ENCODE data around the gene M1AP.

M1AP gene

DNA sequence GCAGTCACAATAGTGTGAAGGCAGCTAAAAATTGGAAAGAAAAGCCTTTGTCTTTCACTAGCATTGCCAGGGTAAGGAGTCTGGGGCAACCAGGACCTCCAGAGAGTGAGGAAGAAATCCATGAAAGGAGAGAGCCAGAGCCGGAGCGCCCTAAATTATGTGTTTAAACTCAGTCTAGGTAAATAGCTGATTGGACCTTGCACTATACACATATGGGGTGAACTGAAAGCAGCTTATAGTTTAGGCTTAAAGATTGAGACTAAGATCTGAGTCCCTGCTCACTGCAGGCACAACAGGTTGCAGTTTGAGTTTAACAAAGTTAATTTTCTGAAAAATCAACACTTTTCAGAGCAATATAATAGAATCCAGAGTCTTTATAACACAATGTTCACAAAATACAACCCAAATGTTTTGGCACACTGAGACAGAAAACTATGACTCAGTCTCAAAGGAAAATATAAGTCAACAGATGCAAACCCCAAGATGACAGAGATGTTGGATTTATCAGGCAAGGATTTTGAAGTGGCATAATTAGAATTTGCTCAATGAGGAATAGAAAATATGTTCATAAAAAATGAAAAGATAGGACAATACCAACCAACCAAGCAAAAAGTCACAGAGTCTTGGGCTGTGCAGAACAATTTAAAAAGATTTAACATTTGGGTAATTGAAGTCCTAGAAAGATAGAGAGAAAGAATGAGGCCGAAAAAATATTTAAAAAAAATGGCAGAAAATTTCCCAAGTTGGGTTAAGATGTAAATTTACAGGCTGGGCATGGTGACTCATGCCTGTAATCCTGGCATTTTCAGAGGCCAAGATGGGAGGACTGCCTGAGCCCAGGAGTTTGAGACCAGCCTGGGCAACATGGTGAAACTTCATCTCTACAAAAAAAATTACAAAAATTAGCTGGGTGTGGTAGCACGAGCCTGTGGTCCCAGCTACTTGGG, 54.0 kb downstream of the M1AP start:
- no peak for DNase-seq (ENCODE audit: low read depth)

DNA sequence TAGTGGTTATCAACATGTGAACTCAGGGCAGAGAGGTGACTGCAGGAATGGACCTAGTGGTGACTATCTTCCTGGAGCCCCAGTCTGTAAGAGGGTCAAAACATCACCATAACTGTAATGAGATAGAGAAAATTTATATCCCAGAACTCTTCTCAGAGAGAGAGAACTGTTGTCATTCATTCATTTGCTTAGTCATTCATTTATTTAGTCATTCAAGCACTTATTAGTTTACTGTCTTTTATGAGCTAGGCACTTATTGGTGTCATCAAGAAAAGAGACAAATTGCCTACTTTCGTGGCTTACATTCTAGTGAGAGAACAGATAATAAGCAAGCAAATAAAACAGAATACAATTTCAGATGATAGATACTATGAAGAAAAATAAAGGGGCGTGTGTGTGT, 59.5 kb downstream of the M1AP start:
- DNase-seq (ENCODE audit: low read depth) = no peak

DNA sequence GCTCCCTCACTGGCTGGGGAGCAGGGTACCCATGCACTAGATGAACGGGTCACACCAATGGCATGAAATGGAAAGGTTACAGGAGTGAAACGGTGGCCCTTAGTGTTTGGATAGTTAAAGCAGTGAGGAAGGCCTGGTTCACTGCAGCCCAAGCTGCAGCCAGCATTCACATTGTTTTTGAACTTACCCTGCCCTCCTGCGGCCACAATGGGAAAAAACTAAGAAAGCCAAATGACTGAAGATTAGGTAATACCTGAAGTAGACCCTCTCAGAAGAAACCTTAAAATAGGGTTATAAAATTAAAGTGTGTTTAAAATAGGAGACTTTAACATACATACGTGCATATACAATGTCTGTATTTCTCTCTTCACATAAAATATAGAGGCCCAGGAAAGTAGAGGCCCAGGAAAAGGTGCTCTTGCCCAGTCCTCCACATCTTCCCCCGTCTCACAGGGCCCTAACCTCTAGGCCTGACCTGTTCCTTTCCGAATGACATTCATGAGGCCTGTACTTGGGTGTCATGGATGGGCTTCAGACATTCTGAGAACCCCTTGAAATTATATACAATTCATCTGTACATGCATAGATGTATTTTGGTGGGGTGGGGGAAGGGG, 60.4 kb downstream of the M1AP start:
- DNase-seq (ENCODE audit: low read depth) = peak; percentile 33

DNA sequence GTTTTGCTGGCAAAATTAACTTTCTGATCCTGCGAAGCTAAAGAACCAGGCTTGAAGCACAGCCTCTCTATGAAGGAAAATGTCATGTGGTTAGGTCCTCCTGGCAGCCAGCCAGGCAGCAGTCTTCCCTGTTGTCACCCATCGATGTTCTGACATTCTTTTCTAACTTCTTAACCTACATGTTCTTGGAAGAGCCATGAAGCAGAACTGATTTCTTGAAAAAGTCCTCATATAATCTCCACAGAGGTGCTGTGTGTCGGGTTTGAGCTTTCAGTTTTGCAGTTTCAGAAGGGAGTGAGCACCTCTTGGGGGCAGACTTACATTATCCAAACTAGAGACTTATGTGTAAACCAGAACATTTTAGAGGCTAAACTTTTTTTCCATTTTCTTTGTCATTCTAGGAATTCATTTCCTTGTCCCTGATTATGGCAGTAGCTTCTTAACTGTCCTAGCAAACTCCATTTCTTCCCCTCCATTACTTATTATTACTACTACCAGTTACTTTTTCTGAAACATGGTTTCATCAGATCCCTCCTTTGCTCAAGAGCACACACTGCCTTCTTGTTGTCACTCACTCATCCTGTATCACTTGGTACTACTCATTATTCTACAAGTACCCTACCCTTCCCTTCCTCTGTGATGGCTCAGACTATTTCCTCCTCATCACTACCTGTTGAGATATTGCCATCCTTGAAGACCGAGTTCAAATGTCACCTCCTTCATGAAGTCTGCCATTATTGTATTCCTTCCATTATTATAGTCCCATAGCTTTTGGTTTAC, 62.5 kb downstream of the M1AP start:
- no peak for DNase-seq (ENCODE audit: low read depth)

DNA sequence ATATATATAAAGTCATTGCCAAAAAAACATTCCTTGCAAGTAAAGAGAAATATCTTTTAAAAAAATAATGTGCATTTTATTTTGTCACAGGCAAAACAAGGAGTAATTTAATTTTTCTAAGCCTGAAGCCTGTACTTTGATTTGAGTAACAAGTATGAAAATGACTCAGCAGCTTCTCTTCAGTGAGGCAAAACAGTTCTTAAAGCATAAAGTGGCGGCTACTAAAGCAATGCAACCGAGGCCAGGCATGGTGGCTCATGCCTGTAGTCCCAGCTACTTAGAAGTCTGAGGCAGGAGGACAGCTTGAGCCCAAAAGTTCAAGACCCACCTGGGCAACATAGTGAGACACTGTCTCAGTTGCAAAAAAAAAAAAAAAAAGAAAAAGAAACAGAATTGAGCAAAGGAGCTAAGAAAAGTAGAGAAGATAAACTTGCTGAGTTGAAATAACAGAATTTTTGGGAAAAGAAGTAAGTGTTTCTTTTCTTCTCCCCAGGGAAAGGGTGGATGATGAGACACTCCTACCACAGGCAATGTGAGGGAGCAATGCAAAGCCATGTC, 64.0 kb downstream of the M1AP start:
- no peak for DNase-seq (ENCODE audit: low read depth)

DNA sequence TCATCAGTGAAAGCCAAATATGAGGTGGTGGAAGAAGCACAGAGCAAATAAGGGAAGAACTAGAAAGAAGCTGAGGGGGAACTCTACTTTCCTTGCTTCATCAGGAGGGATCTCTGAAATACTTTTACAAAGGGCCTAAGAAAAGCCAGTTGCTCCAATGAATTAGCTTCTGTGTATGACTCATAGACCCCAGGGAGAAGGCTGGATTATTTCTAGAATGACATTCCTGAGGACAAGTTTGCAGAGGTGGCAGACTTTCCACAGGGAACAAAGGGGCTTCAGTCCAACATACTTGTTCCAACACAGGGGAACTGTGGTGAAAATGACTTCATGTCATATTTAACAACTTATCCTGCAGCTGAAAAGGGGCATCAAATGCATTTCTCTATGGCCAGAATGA, 64.6 kb downstream of the M1AP start:
- DNase-seq (ENCODE audit: low read depth) = no peak

DNA sequence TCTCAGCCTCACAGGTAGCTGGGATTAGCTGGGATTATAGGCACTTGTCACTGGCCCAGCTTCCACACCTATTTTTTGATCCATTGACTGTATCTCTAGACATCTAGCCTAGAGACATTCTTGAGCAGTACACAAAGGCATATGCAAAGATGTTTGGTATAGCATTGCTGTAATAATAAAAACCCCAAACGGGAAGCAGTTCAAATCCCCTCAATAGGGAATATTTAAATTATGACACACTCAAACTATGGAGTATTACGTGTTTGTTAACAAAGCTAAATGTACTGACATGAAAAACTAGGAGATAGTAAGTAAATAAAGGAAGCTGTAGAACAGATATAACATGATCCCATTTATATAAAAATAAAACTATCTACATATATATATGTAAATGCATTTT, 65.9 kb downstream of the M1AP start:
- no peak for DNase-seq (ENCODE audit: low read depth)

DNA sequence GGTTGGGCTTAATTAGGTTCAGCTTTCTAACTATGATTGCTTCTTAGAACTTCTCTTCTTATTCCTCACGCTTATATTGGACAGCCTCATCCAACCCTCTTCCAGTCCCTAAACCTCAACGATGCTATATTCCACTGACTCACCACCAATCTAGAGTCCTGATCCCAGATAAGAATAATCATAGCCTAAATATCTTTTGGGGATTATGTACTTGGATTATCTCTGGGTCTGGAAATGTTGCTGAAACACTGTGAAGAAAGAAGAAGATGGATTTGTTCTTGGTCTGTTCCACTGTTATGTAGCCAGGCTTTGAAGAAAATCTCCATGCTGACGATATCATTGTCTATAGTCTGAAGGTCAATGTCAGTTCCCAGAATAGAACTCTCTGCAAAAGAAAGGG, 66.7 kb downstream of the M1AP start:
- no peak for DNase-seq (ENCODE audit: low read depth)

DNA sequence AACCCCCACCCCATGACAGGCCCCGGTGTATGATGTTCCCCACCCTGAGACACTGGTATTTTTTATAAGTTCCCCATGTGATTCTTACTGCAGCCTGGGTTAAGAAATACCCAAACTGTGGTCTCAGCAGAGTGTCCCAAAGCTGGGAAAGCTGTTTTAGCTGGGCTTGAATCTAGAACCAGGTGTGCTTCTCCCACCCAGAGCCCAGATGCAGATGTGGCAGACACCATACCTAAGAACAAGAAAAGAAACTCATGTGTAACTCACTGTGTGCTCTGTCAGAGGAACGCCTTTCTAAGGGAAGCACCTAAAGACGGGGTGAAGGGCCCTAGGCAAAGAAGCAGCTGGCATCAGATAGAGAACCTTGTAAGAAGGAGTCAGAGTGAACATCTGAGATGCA, 69.7 kb downstream of the M1AP start:
- no peak for DNase-seq (ENCODE audit: low read depth)

DNA sequence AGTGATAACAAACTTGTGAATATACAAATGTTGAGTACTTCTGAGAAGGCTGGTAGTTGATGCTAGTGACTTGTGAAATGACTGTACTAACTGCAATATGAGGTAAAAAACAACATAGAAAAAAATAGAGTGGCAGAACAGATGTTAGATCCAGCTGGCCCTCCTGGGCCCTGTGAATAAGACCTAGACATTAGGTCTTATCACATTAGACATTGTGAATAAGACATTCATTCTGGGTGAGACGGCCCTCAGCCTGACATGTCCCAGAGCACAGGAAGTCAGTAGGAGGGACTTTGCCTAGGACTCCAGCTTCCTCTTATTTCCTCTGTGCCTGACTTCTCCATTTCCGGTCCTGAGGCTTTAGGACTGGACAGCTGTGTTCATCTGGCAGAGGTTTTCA, 70.7 kb downstream of the M1AP start:
- no peak for DNase-seq (ENCODE audit: low read depth)

DNA sequence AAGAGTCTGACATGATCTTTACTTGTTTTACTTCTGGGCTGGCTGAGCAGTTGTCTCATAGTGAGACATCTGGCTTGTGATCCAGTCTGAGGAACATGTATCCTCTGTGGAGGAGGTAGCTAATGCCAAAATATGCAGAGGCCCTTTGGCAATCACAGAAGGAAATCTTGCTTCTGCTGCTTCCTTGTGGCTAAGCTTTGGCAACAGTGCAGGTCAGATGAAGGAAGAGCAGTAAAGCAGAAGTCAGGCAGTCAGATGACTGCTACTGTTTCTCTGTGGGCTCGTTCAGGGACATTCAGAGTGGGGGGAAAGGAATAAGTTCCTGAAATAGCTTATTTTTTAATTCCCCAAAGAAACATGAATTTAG, 71.3 kb downstream of the M1AP start:
- no peak for DNase-seq (ENCODE audit: low read depth)

DNA sequence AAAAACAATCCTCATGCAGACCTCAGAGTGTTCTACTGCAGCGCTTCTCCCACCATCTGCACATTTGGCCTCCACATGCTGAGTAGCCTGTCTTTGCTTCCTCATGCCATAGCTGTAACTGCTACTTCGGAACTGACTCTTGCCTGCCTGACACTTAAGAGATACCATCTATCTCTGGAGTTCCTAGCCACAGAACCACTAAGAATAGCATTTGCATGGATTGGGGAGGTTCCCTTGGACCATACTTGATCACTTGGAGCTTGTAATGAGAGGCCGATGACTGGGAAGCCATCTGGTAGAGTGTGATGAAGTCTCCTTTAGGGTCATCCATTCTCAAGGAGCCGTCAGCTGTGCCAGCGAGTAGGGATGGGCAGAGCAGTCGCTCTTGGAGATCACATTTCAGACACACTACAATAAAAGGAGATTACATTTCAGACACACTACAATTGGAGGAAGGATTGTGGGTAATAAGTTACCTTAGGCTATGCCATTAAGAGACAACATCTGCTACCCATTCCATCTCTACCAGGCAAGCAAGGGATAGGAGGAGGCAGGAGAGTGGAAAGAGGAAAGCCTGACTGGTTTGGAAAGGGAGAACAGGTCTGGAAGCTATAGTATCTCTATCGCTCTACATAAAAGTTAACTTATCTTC, 71.8 kb downstream of the M1AP start:
- DNase-seq (ENCODE audit: low read depth) = no peak

DNA sequence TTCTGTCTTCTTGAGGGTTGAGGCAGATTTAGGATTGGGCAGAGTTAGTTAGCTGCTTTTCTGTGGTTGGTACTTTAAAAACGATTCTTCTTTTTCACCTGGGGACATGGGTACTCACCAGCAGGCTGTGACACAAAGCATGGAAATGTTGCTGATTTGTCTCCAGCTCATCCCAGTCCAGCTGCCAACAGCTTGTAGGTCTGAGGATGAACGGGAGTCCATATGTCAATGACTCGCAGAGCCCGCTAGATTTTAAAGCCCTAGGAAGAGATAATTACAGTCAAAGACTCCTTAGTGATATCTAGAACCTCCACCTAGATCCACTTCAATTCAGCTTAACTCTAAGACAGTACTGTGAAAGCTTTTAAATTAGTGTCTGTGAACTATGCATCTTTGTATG, 72.8 kb downstream of the M1AP start:
- no peak for DNase-seq (ENCODE audit: low read depth)

DNA sequence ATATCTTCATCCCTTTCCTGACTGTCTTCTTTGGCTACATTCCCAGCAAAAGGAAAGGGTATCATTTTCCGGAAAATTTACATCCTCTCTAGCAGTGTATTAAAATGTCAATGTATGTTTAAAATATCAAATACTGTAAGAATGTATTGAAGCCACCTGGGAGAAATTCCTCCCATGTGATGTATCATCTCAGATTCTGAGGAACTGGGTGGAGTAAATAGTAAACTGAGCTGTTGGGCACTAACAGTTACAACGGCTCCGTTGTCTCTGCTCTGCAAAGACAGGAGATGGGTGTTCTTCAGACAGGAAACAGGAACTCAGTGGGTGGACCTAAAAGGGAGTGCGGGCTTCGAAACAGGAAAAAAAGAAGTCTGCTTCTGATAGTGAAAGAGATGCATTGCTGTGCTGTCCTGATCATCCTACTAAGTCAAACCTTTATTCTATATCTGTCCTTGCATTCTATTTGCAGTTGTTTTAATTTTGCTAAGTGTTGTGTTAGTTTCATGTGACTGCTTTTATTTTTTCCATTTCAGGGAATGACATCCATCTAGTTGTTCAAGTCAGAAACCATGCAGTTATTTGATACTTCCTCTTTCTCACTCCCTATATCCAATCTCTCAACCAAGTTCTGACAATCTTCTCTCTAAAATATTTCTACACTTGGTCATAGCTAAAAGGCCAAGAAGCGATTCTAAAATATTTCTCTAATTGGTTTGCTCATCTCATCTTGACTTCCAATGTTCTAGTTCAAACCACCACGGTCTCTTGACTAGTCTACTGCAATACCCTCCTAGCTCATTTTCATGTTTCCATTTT, 74.2 kb downstream of the M1AP start:
- no peak for DNase-seq (ENCODE audit: low read depth)

DNA sequence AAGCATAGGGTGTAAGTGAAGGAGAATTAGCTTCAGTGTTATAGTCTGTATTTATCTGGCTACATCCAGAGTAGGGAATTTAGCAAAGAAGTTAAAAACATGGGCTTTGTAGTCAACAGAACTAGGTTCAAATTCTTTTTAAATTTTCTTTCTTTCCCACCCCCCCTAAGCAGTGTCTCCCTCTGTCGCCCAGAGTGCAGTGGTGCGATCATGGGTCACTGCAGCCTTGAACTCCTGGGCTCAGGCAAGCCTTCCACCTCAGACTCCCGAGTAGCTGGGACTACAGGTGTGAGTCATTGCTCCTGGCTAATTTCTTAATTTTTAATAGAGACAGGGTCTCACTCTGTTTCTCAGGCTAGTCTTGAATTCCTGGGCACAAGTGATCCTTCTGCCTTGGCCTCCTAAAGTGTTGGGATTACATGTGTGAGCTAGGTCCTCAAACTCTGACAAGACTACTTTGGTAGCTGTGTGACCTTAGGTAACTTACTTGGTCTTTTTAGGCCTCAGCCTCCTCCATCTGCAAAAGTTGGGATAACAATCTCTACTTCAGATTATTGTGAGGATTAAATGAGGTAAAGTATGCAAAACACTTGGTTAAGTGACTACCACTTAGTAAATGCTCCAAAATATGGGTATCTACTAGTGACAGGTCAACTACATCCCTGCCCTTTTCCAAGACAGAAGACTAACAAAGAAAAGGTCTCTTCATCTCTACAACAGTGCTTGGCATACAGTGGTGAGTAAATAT, 75.8 kb downstream of the M1AP start:
- no peak for DNase-seq (ENCODE audit: low read depth)

DNA sequence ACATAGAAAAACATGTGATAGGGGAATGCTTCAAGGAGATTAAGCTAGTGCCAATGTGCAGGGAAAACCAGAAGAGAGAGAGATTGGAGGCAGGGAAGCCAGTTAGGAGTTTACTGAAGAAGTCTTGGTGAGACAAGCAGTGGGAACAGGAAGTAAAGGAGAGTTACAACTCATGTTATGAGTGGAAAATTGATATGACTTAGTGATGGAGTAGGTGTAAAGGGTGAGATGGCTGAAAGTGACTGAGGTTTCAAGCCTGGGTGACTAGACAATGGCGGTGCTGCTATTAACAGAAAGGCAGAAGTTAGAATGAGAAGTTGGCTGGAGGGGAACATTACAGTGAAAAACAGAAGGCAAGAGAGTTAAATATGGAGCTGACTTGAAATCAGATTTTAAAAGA, 77.1 kb downstream of the M1AP start:
- DNase-seq (ENCODE audit: low read depth) = no peak

DNA sequence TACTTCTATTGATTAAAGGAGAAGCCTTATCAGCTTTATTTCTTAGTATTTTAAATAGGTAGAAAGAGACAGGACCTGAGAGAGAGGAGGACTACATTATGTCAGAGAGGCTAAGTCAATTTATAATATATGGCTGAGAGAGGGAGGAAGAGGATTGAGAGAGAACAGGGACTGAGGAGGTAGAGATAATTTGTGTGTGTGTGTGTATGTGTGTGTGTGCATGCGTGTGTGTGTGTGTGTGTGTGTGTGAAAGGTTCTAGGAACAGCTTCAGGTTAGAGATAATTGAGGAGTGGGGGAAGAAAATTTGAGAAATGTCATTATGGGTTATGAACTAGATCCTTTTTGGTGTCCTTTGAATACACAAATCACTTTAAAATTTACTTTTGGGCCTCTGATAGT, 78.4 kb downstream of the M1AP start:
- no peak for DNase-seq (ENCODE audit: low read depth)

DNA sequence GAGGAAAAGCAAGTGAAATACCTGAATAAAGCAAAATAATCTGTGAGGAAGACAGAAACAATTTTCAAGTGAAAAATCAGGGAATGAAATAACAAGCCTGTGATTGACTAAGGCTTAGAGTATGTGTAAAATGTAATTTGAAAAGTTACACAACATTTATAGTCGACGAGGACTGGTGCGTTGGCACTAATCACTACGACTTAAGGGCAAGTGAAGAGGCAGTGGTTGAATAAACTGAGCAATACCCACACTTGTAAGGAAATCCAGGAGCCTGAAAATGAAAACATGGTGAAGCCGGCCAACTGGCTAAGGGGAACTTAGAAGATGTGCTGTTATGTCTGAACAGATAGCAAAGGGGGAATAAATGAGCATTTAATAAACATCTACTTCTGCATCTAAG, 80.2 kb downstream of the M1AP start:
- no peak for DNase-seq (ENCODE audit: low read depth)

DNA sequence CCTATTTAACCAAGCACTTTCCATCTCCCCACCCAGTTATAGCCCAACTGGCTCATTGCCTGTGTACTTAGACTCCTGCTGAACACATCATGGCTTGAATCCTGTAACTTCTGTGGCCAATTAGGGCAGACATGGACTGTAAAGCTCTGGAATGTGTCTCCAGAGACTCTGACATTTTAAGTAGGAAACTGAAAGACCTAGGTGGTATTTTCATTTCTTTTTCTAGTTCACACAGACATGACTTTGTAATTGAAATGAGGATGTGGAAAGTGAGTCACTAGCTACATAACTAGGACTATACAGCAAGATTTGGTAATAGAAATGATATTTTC, 81.4 kb downstream of the M1AP start:
- no peak for DNase-seq (ENCODE audit: low read depth)

DNA sequence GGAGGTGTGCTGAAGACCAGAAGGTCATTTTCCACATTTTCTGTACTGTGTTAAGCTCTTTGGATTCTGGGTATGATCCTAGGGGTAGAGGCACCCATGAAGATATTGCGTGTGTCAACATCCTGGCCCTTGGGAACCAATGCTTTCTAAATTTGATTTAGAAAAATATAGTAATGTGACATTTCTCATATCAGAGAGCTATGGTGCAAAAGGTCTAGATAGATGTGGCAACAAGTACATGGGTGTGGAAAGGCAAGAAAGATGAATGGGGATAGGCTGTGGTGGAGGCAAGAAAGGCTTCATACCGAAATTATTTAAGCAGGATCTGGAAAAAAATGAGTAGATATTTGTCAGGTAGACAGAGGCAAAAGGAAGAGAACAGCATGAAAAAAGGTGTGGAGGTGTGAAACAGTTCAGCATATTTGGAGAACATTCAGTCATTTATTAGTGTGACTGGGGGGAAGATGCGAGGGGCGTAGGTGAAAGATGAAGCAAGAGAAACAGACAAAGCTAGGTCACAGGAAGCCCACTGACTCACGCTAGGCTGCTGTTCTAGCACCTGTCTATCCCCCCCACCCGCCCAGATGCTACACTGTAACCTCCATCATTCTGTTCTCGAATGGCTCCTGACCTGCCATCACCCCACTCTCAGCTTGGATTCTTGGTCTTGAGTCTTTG, 81.9 kb downstream of the M1AP start:
- no peak for DNase-seq (ENCODE audit: low read depth)
